HepG2 (cell line): ENCODE results near the gene CCS. TPM values are rescaled to one million over a fixed set of nuclear protein-coding genes. Genes with fewer than 3 reads are reported as not detected.
A peak's percentile ranks its signal among the peaks of the same experiment; 100 is the strongest.

Source experiments
- ATAC-seq: fragments of 200-7000 bp; cut with Tn5 transposase; 3 replicates; pipeline ENCODE4 v1.9.1; 2020; ENCODE audit warnings: mild to moderate bottlenecking, moderate library complexity
- BruUV-seq: library from RNA; stranded (reverse); fragments of 400-500 nt; replicated peaks from 2 replicates; lab custom pipeline; 2021; lab: Mats Ljungman, UMichigan
- CTCF ChIA-PET: fragments of 300-600 bp; formaldehyde crosslinking; extraction: SDS; loops from one replicate; lab custom pipeline; 2021; ENCODE audit warnings: low total read pairs, inconsistent platforms, low intra/inter-chr PET ratio; lab: Yijun Ruan, JAX
- POLR2A ChIA-PET: fragments of 350-600 bp; sonication (Branson Sonifier 250); formaldehyde crosslinking; loops from one replicate; lab custom pipeline; 2020; ENCODE audit warnings: antibody characterized with exemption, inconsistent platforms; lab: Yijun Ruan, JAX
- DNase-seq: peaks from one replicate; pipeline ENCODE4 v3.0.0-alpha.2; 2015; ENCODE audit warnings: low spot score
- FAIRE-seq: peaks from 3 replicates; lab custom pipeline; 2011; peaks lifted over from hg19 to GRCh38; lab: Jason Lieb, UNC
- H2AFZ ChIP-seq: one replicate; pipeline ENCODE4 v1.6.1; 2011; ENCODE audit warnings: low read length, inconsistent platforms
- H3K27ac ChIP-seq: fragments of 300-600 bp; 3 replicates; pipeline ENCODE4 v1.8.0; 2011; ENCODE audit warnings: mixed run types, mild to moderate bottlenecking, mixed read lengths, low read length, inconsistent platforms; ENCODE audit not compliant: insufficient read depth; ENCODE audit errors: extremely low read length
- H3K27me3 ChIP-seq, 2 experiments: fragments of 200-600 bp in 1 of 2; 2 replicates in 1 of 2; 3 replicates in 1 of 2; pipeline versions ENCODE4 v1.6.0 to v1.8.0; 2011; ENCODE audit warnings: low read length in 2 of 2, mild to moderate bottlenecking in 2 of 2, moderate library complexity in 2 of 2, inconsistent platforms in 1 of 2; ENCODE audit not compliant: insufficient read depth in 2 of 2, control insufficient read depth in 1 of 2
- H3K36me3 ChIP-seq, 2 experiments: fragments of 200-600 bp in 1 of 2; replicated peaks in 1 of 2; 2 replicates in 1 of 2; 3 replicates in 1 of 2; pipeline versions ENCODE4 v1.5.1 to v1.8.0; 2011; ENCODE audit warnings: low read length in 2 of 2, inconsistent platforms in 1 of 2; ENCODE audit not compliant: insufficient read depth in 2 of 2, control insufficient read depth in 1 of 2
- H3K4me1 ChIP-seq: 2 replicates; pipeline ENCODE4 v1.5.1; 2012; ENCODE audit warnings: low read length, inconsistent platforms; ENCODE audit not compliant: insufficient read depth
- H3K4me2 ChIP-seq: 2 replicates; pipeline ENCODE4 v1.6.0; 2011; ENCODE audit warnings: low read depth, low read length, inconsistent platforms
- H3K4me3 ChIP-seq, 3 experiments: fragments of 200-600 bp in 1 of 3; sonication (generic), shearing (Covaris generic) in 1 of 3; replicated peaks in 1 of 3; 2 replicates each; pipeline ENCODE4 v1.5.1; 2011 to 2016; ENCODE audit warnings: low read length in 3 of 3, inconsistent platforms in 2 of 3, low read depth in 2 of 3, mild to moderate bottlenecking in 2 of 3, control low read depth in 1 of 3, mixed read lengths in 1 of 3; ENCODE audit not compliant: insufficient read depth in 1 of 3
- H3K79me2 ChIP-seq: one replicate; pipeline ENCODE4 v1.6.1; 2011; ENCODE audit warnings: low read length, inconsistent platforms; ENCODE audit not compliant: insufficient read depth
- H3K9ac ChIP-seq: 2 replicates; pipeline ENCODE4 v1.6.0; 2011; ENCODE audit warnings: mild to moderate bottlenecking, low read depth, low read length, inconsistent platforms; ENCODE audit not compliant: insufficient read depth
- H3K9me3 ChIP-seq: 2 replicates; pipeline ENCODE4 v1.5.1; 2012; ENCODE audit warnings: mild to moderate bottlenecking, low read length
- H4K20me1 ChIP-seq: 2 replicates; pipeline ENCODE4 v1.6.0; 2011; ENCODE audit warnings: inconsistent platforms, mild to moderate bottlenecking, low read length, moderate library complexity; ENCODE audit not compliant: insufficient read depth
- ATF7 ChIP-seq, 2 experiments: fragments of 450-650 bp in 1 of 2; sonication (generic) in 1 of 2; formaldehyde crosslinking in 1 of 2; IDR thresholded peaks; 2 replicates each; pipeline versions ENCODE4 v1.4.0 to v1.6.1; 2016 to 2020; ENCODE audit warnings: antibody characterized with exemption in 1 of 2, mild to moderate bottlenecking in 1 of 2, missing genetic modification reagents in 1 of 2
- GZF1 ChIP-seq: sonication (generic); formaldehyde crosslinking; IDR thresholded peaks from 2 replicates; pipeline ENCODE4 v1.5.1; 2020; ENCODE audit warnings: mild to moderate bottlenecking, missing genetic modification reagents
- POLR2AphosphoS2 ChIP-seq: IDR thresholded peaks from 2 replicates; pipeline ENCODE4 v1.6.1; 2011; ENCODE audit warnings: low read depth, low read length, improper control_type of control experiment
- SMC3 ChIP-seq: IDR thresholded peaks from 2 replicates; pipeline ENCODE4 v1.6.1; 2011; ENCODE audit warnings: low read length, improper control_type of control experiment
- SP140L ChIP-seq: sonication (generic); formaldehyde crosslinking; IDR thresholded peaks from 2 replicates; pipeline ENCODE4 v1.4.0; 2020; ENCODE audit warnings: missing genetic modification reagents, borderline replicate concordance
- ZFP82 ChIP-seq: sonication (generic); formaldehyde crosslinking; IDR thresholded peaks from 2 replicates; pipeline ENCODE4 v1.5.1; 2020; ENCODE audit warnings: mild to moderate bottlenecking, missing genetic modification reagents, borderline replicate concordance
- ZNF546 ChIP-seq: sonication (generic); formaldehyde crosslinking; conservative IDR thresholded peaks from 2 replicates; pipeline ENCODE4 v1.8.1; 2023; ENCODE audit warnings: mild to moderate bottlenecking, missing genetic modification reagents
- ZNF629 ChIP-seq: sonication (generic); formaldehyde crosslinking; conservative IDR thresholded peaks from 2 replicates; pipeline ENCODE4 v1.5.0; 2020; ENCODE audit warnings: missing genetic modification reagents
- WGBS: methylation state at CpG from one replicate; pipeline ENCODE4 v1.1.6; 2017; ENCODE audit warnings: low lambda C conversion rate; 5-methylcytosine and 5-hydroxymethylcytosine counted together
- in situ Hi-C: cut with HindIII; loops from 2 replicates; pipeline ENCODE4 v1.10.0; 2017; ENCODE audit warnings: low pct_unique_long_range_greater_than_20kb; ENCODE audit not compliant: extremely low pct_ligation_motif_present
- intact Hi-C: fragments of 100-400 bp; cut with micrococcal nuclease; formaldehyde crosslinking; loops from one replicate; pipeline ENCODE4 v1.10.0; 2022; ENCODE audit not compliant: unreplicated experiment
- polyA plus RNA-seq, 8 experiments: library from polyadenylated mRNA; depleted of rRNA in 3 of 8; stranded (reverse) in 7 of 8; unstranded in 1 of 8; fragments of >200 nt; fragmentation: Illumina TruSeq in 4 of 8; extraction: Trizol in 4 of 8; gene quantifications; 2 replicates each; pipeline versions ENCODE4 v1.2.1 to v1.2.3, GENCODE V29; 2011 to 2016; ENCODE audit warnings: low read depth in 4 of 8, missing spikeins in 1 of 8, mixed read lengths in 1 of 8; ENCODE audit not compliant: insufficient read depth in 1 of 8
- total RNA-seq, 5 experiments: library from RNA; depleted of rRNA; stranded (reverse); fragments of >200 nt; fragmentation: Illumina TruSeq; extraction: Trizol; gene quantifications; 2 replicates each; pipeline ENCODE4 v1.2.3, GENCODE V29; 2016; ENCODE audit warnings: low read depth in 1 of 5
- TF ChIP-seq, protein P1 (sequence below): sonication (generic); formaldehyde crosslinking; IDR thresholded peaks from 2 replicates; pipeline ENCODE4 v1.4.0; 2020; ENCODE audit warnings: mild to moderate bottlenecking, missing genetic modification reagents, borderline replicate concordance

Gene CCS
- total and polyA plus RNA-seq, 2 of the 13 experiments (the other 11 are each of a cell fraction or from before 2014, with no cell fraction given) = 25.4 to 44.6 TPM

DNA sequence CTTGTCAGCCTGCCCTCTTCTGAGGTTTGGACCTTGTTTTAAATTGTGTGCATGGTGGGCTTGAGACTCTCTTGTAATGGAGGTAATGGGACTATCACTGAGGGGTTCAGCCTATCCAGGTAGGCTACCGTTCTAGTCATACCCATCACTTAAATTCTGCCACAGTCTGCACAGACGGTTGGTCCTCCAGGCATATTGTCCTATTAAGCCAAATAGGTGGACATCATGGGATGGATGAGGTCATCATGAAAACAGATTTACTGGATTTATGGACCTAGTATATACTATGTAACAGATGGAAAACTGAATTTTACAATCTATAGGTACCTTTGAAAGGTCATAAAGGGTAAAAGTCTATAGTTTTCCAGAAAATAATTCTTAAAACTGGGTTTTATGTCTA, 36.4 kb downstream of the CCS start:
- Histone ChIP-seq H3K9me3 (no peaks in the 10 kb centered on the region), H3K4me2 (no peak overlapping the region), H3K27ac (no peak overlapping the region), H2AFZ (no peak overlapping the region), H3K9ac (no peak overlapping the region), H3K4me3 (no peak overlapping the region), H3K36me3 (peaks cover 34 to 56% of the 10 kb centered on the region in 2 experiments), H3K79me2 (peaks cover 91% of the 10 kb centered on the region), H3K27me3 (no peaks in the 10 kb centered on the region), H3K4me1 (no peaks in the 10 kb centered on the region; the same call in 1 of the 2 replicates), H4K20me1 (peaks cover 22% of the 10 kb centered on the region)
- FAIRE-seq (no peak), DNase-seq (no peak), ATAC-seq (no peak)
- TF ChIP-seq ZNF546 (CRISPR knock-in tag) (no peak), ZFP82 (CRISPR knock-in tag) (no peak), POLR2AphosphoS2 (0 out of 2 replicates have a peak, but pooled peaks have one; percentile 26), SP140L (CRISPR knock-in tag) (no peak), GZF1 (CRISPR knock-in tag) (no peak), ATF7 (IDR thresholded peaks at IDR 0.05) (peak; percentile 63; the same call in 1 of the 2 replicates), ATF7 (CRISPR knock-in tag; IDR thresholded peaks at IDR 0.05) (no peak), SMC3 (no peak), ZNF629 (CRISPR knock-in tag) (no peak)
- TF ChIP-seq, protein P1, sequence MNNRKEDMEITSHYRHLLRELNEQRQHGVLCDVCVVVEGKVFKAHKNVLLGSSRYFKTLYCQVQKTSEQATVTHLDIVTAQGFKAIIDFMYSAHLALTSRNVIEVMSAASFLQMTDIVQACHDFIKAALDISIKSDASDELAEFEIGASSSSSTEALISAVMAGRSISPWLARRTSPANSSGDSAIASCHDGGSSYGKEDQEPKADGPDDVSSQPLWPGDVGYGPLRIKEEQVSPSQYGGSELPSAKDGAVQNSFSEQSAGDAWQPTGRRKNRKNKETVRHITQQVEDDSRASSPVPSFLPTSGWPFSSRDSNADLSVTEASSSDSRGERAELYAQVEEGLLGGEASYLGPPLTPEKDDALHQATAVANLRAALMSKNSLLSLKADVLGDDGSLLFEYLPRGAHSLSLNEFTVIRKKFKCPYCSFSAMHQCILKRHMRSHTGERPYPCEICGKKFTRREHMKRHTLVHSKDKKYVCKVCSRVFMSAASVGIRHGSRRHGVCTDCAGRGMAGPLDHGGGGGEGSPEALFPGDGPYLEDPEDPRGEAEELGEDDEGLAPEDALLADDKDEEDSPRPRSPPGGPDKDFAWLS (CRISPR knock-in tag) = no peak
- intact Hi-C loops (no loop called here), in situ Hi-C loops (no loop called here)
- BruUV-seq = no TSS peak
- CTCF ChIA-PET = no interaction called here
- POLR2A ChIA-PET = interaction anchor here (0.9 to 2.8 kb wide), 4 partner anchors 9 to 13 kb away, joined by 4 to 19 read pairs (median 8); partner anchors contain the start of genes RBM14 and RBM4
- 95% methylated on average over 2 of the region's 2 CpGs for WGBS
